Stimulated activated CD4-positive, alpha-beta T cell treated with anti-CD3 and anti-CD28 coated beads, Interleukin-2, amount 100 ng/mL, for 4 hours (primary cell): ENCODE data around the gene SULT1B1.
"Not testable (repeated sequence)": the region's sequence is repeated elsewhere in the genome, so short reads cannot be mapped to it uniquely, and the experiment has no call there.

Source experiments
- DNase-seq: peaks from one replicate; pipeline ENCODE4 v3.0.0-alpha.2; 2020; ENCODE audit warnings: low read depth

Gene SULT1B1

GRCh38 chr4:69760455-69760854 lies at the start of gene SULT1B1:
SULT1B1 (minus strand) TSS chr4:69760620; CDS start chr4:69755217, 5,403 bp downstream.
- DNase-seq = no peak

- no peak for DNase-seq
Observed at GRCh38 chr4:69800599-69800998, 40.2 kb upstream of the SULT1B1 start.

- no peak for DNase-seq
Observed at GRCh38 chr4:69799337-69799736, 38.9 kb upstream of the SULT1B1 start.

GRCh38 chr4:69793732-69794131 lies 33.3 kb upstream of the SULT1B1 start:
- no peak for DNase-seq

- no peak for DNase-seq
Observed at GRCh38 chr4:69787879-69788278, 27.5 kb upstream of the SULT1B1 start.

- no peak for DNase-seq
Observed at GRCh38 chr4:69786547-69786946, 26.1 kb upstream of the SULT1B1 start.

GRCh38 chr4:69785211-69785831 lies 24.9 kb upstream of the SULT1B1 start:
- DNase-seq = no peak

GRCh38 chr4:69782651-69783310 lies 22.4 kb upstream of the SULT1B1 start:
- DNase-seq = no peak

GRCh38 chr4:69781458-69782418 lies 21.3 kb upstream of the SULT1B1 start:
- DNase-seq = no peak

GRCh38 chr4:69780141-69780540 lies 19.7 kb upstream of the SULT1B1 start:
- DNase-seq = no peak

GRCh38 chr4:69776696-69777095 lies 16.3 kb upstream of the SULT1B1 start:
- DNase-seq = no peak

GRCh38 chr4:69775321-69775867 lies 15.0 kb upstream of the SULT1B1 start:
- no peak for DNase-seq

- DNase-seq = no peak
Observed at GRCh38 chr4:69773484-69773883, 13.1 kb upstream of the SULT1B1 start.

- not testable (repeated sequence) for DNase-seq
Observed at GRCh38 chr4:69768554-69768953, 8.1 kb upstream of the SULT1B1 start.

- no peak for DNase-seq
Observed at GRCh38 chr4:69765751-69766150, 5.3 kb upstream of the SULT1B1 start.

- DNase-seq = no peak
Observed at GRCh38 chr4:69764311-69764710, 3.9 kb upstream of the SULT1B1 start.

- no peak for DNase-seq
Observed at GRCh38 chr4:69763233-69763632, 2.8 kb upstream of the SULT1B1 start.

GRCh38 chr4:69759189-69759604 lies 1.2 kb downstream of the SULT1B1 start:
- no peak for DNase-seq

- no peak for DNase-seq
Observed at GRCh38 chr4:69757464-69757863, 3.0 kb downstream of the SULT1B1 start.

- DNase-seq = no peak
Observed at GRCh38 chr4:69754926-69755580, 5.4 kb downstream of the SULT1B1 start.

- no peak for DNase-seq
Observed at GRCh38 chr4:69753686-69754085, 6.7 kb downstream of the SULT1B1 start.

GRCh38 chr4:69750346-69750745 lies 10.1 kb downstream of the SULT1B1 start:
- no peak for DNase-seq
